NCI-H345 treated with DMSO at 0.1 percent for 48 hours (cell line): ENCODE data around the gene SCAPER.
"Not testable (repeated sequence)": the region's sequence is repeated elsewhere in the genome, so short reads cannot be mapped to it uniquely, and the experiment has no call there.

Experiments used
- DNase-seq: peaks from one replicate; lab custom pipeline; 2025; ENCODE audit not compliant: unreplicated experiment; lab: John Stamatoyannopoulos, UW

Gene SCAPER

GRCh38 chr15:76433036-76433435, 472.1 kb downstream of the SCAPER start:
- DNase-seq = not testable (repeated sequence)

- no peak for DNase-seq
These were observed 472.5 kb downstream of the SCAPER start for GRCh38 chr15:76432604-76433003.

- no peak for DNase-seq
These were observed 473.2 kb downstream of the SCAPER start for GRCh38 chr15:76431971-76432370.

- DNase-seq = not testable (repeated sequence)
These were observed 474.4 kb downstream of the SCAPER start for GRCh38 chr15:76430711-76431110.

GRCh38 chr15:76429661-76430060, 475.5 kb downstream of the SCAPER start:
- DNase-seq = no peak

- DNase-seq = no peak
These were observed 478.2 kb downstream of the SCAPER start for GRCh38 chr15:76426941-76427340.

- DNase-seq = no peak
These were observed 486.6 kb downstream of the SCAPER start for GRCh38 chr15:76418352-76419140.

GRCh38 chr15:76401285-76401684, 503.9 kb downstream of the SCAPER start:
- DNase-seq = no peak

GRCh38 chr15:76398317-76399104, 506.6 kb downstream of the SCAPER start:
- DNase-seq = peak; percentile 55

- DNase-seq = peak; percentile 29
These were observed 511.5 kb downstream of the SCAPER start for GRCh38 chr15:76393614-76394013.

GRCh38 chr15:76391847-76392246, 513.3 kb downstream of the SCAPER start:
- DNase-seq = no peak

GRCh38 chr15:76391309-76391708, 513.8 kb downstream of the SCAPER start:
- DNase-seq = no peak

- DNase-seq = no peak
These were observed 514.6 kb downstream of the SCAPER start for GRCh38 chr15:76390571-76390970.

- no peak for DNase-seq
These were observed 518.2 kb downstream of the SCAPER start for GRCh38 chr15:76386926-76387325.

- DNase-seq = no peak
These were observed 519.0 kb downstream of the SCAPER start for GRCh38 chr15:76386178-76386577.

GRCh38 chr15:76384409-76384808, 520.7 kb downstream of the SCAPER start:
- no peak for DNase-seq

- no peak for DNase-seq
These were observed 522.0 kb downstream of the SCAPER start for GRCh38 chr15:76382987-76383728.

GRCh38 chr15:76381366-76381765, 523.8 kb downstream of the SCAPER start:
- no peak for DNase-seq

- DNase-seq = no peak
These were observed 524.9 kb downstream of the SCAPER start for GRCh38 chr15:76380249-76380648.

- DNase-seq = no peak
These were observed 526.4 kb downstream of the SCAPER start for GRCh38 chr15:76378691-76379090.

- no peak for DNase-seq
These were observed 527.4 kb downstream of the SCAPER start for GRCh38 chr15:76377751-76378150.

GRCh38 chr15:76377217-76377616, 527.9 kb downstream of the SCAPER start:
- DNase-seq = no peak
